Astrocyte (in vitro differentiated cells and primary cell): ENCODE data around the gene DCANP1. TPM values are rescaled to one million over a fixed set of nuclear protein-coding genes. Genes with fewer than 3 reads are reported as not detected.

Source experiments
- DNase-seq: peaks from one replicate; pipeline ENCODE4 v3.0.0-alpha.2; 2010; ENCODE audit warnings: low read depth
- FAIRE-seq: peaks from 2 replicates; lab custom pipeline; 2011; peaks lifted over from hg19 to GRCh38; lab: Jason Lieb, UNC
- H2AFZ ChIP-seq: 2 replicates; pipeline ENCODE4 v1.6.0; 2012; ENCODE audit warnings: low read depth, low read length, inconsistent platforms
- H3K27ac ChIP-seq: 2 replicates; pipeline ENCODE4 v1.5.1; 2011; ENCODE audit warnings: low read depth, low read length, inconsistent platforms
- H3K27me3 ChIP-seq: 2 replicates; pipeline ENCODE4 v1.6.0; 2011; ENCODE audit warnings: low read length, inconsistent platforms; ENCODE audit not compliant: insufficient read depth
- H3K36me3 ChIP-seq: 2 replicates; pipeline ENCODE4 v1.5.1; 2011; ENCODE audit warnings: low read length, inconsistent platforms; ENCODE audit not compliant: insufficient read depth
- H3K4me1 ChIP-seq: 2 replicates; pipeline ENCODE4 v1.5.1; 2011; ENCODE audit warnings: low read length, inconsistent platforms; ENCODE audit not compliant: insufficient read depth
- H3K4me2 ChIP-seq: 2 replicates; pipeline ENCODE4 v1.6.0; 2012; ENCODE audit warnings: low read length, inconsistent platforms
- H3K4me3 ChIP-seq: 2 replicates; pipeline ENCODE4 v1.5.1; 2011; ENCODE audit warnings: low read depth, mild to moderate bottlenecking, low read length, inconsistent platforms; ENCODE audit not compliant: insufficient read depth
- H3K79me2 ChIP-seq: 2 replicates; pipeline ENCODE4 v1.6.0; 2012; ENCODE audit warnings: mild to moderate bottlenecking, low read length, inconsistent platforms; ENCODE audit not compliant: insufficient read depth
- H3K9ac ChIP-seq: 2 replicates; pipeline ENCODE4 v1.6.0; 2012; ENCODE audit warnings: mild to moderate bottlenecking, low read length, inconsistent platforms
- H3K9me3 ChIP-seq: 2 replicates; pipeline ENCODE4 v1.5.1; 2012; ENCODE audit warnings: low read depth, mild to moderate bottlenecking, low read length, inconsistent platforms; ENCODE audit not compliant: insufficient read depth
- H4K20me1 ChIP-seq: 2 replicates; pipeline ENCODE4 v1.6.0; 2012; ENCODE audit warnings: low read length, inconsistent platforms; ENCODE audit not compliant: insufficient read depth
- H3K27ac Mint-ChIP-seq: one replicate; pipeline ENCODE4 v1.8.0; 2021; ENCODE audit warnings: mild to moderate bottlenecking, mixed read lengths; ENCODE audit not compliant: unreplicated experiment
- H3K27me3 Mint-ChIP-seq: one replicate; pipeline ENCODE4 v1.8.0; 2021; ENCODE audit warnings: low read depth, mixed read lengths; ENCODE audit not compliant: unreplicated experiment
- H3K36me3 Mint-ChIP-seq: one replicate; pipeline ENCODE4 v1.8.0; 2021; ENCODE audit warnings: low read depth, mixed read lengths; ENCODE audit not compliant: unreplicated experiment
- H3K4me1 Mint-ChIP-seq: one replicate; pipeline ENCODE4 v1.8.0; 2021; ENCODE audit warnings: low read depth, mixed read lengths; ENCODE audit not compliant: unreplicated experiment
- H3K4me3 Mint-ChIP-seq: one replicate; pipeline ENCODE4 v1.8.0; 2021; ENCODE audit warnings: mild to moderate bottlenecking, moderate library complexity, mixed read lengths; ENCODE audit not compliant: unreplicated experiment
- H3K9me3 Mint-ChIP-seq: one replicate; pipeline ENCODE4 v1.8.0; 2021; ENCODE audit warnings: mild to moderate bottlenecking, mixed read lengths; ENCODE audit not compliant: unreplicated experiment
- EZH2 ChIP-seq: IDR thresholded peaks from 2 replicates; pipeline ENCODE4 v1.6.1; 2012; ENCODE audit warnings: mild to moderate bottlenecking, low read length, inconsistent platforms; ENCODE audit not compliant: insufficient read depth
- total RNA-seq: library from RNA; stranded (reverse); gene quantifications from 2 replicates; pipeline ENCODE4 v1.2.1, GENCODE V29; 2021
- TF ChIP-seq, protein P1 (sequence below): IDR thresholded peaks from 2 replicates; pipeline ENCODE4 v1.5.1; 2011; ENCODE audit warnings: low read depth, mild to moderate bottlenecking, inconsistent platforms, low read length, moderate library complexity; ENCODE audit not compliant: insufficient read depth

Gene DCANP1
- total RNA-seq, 1 donor from 2014 or later = not detected

DNA sequence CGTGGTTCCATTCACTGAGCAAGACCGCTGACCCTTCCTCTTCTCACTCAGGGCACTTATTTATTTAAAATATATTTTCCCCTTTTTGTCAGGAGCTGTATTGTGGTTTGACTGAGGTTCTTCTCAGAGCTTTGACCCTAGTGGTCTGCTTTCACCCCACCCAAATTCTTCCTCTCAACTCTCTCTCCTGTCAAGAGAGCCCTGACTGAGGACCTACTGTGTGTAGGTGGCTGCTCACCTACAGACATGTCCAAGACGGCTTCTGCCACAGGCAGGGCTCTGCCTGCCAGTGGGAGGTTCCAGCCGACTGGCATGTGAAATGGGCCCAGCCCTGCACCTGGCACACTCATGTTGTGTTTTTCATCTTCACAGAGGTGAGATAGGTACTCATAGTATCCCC is 5.2 kb downstream of the DCANP1 start:
- DNase-seq = no peak
- H3K27ac ChIP-seq = no peak overlapping the region
- peaks cover under 1% of the 10 kb centered on the region for H3K27me3 ChIP-seq
- no peak overlapping the region for H3K4me2 ChIP-seq
- no peaks in the 10 kb centered on the region for H4K20me1 ChIP-seq
- Mint-ChIP-seq H3K36me3 (no peaks in the 10 kb centered on the region), H3K27me3 (peaks cover 2% of the 10 kb centered on the region), H3K9me3 (peaks cover 2% of the 10 kb centered on the region), H3K4me1 (peaks cover 29% of the 10 kb centered on the region), H3K27ac (no peak overlapping the region), H3K4me3 (no peak overlapping the region)
- peaks cover 15% of the 10 kb centered on the region for H3K4me1 ChIP-seq
- H3K9me3 ChIP-seq = no peaks in the 10 kb centered on the region
- no peaks in the 10 kb centered on the region for H3K36me3 ChIP-seq
- FAIRE-seq = no peak
- no peak overlapping the region for H3K4me3 ChIP-seq
- no peaks in the 10 kb centered on the region for H3K79me2 ChIP-seq
- no peak for TF ChIP-seq EZH2
- no peak overlapping the region for H3K9ac ChIP-seq
- H2AFZ ChIP-seq = no peak overlapping the region

DNA sequence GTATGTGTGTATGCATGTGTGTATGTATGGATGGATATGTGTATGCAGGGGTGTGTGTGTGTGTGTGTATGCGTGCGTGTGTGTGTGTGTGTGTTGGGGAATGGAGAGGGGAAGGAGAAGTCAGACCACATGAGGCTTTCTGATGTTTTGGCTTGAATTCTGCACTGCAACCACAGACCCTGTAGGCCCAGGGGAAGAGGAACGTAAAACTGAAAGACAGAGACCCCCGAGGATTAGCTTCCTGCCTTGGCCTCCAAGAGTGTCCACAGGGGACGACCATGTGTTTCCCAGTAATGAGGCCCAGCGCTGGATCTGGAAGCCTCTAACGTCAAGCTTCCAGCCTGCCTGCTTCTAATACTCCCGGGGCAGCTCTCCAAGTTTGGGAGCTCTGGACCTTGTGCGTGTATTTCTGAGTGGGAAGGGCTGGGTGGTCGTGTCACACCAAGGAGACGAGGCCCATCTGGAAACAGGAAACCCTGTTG is 5.8 kb downstream of the DCANP1 start:
- no peak for FAIRE-seq
- no peak overlapping the region for H3K27ac Mint-ChIP-seq

DNA sequence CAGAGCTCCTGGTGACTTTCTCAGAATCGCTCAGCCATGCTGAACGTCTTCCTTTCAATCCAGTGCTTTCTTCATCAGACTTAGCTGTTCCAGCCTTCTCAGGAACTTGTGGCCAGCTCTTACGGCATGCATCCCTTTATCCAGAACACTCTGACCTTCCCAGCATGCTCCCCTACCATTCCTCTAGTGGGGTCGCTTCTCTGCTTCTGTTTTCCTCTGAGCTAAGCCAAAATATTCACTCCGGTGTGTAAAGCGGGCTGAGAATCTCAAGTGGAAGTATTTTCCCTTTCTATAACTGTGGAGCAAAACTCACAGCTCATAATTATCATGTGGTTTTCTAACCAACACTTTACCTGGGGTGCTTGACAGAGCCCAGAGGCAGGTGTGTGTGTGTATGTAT is 6.2 kb downstream of the DCANP1 start:
- no peaks in the 10 kb centered on the region for H3K27me3 ChIP-seq
- no peak overlapping the region for H3K27ac ChIP-seq
- H3K36me3 ChIP-seq = no peaks in the 10 kb centered on the region
- Mint-ChIP-seq H3K27me3 (peaks cover 2% of the 10 kb centered on the region), H3K27ac (no peak overlapping the region), H3K4me3 (no peak overlapping the region), H3K36me3 (no peaks in the 10 kb centered on the region), H3K9me3 (peaks cover 2% of the 10 kb centered on the region), H3K4me1 (peaks cover 26% of the 10 kb centered on the region)
- H3K4me3 ChIP-seq = no peak overlapping the region
- no peaks in the 10 kb centered on the region for H3K9me3 ChIP-seq
- DNase-seq = no peak
- no peak overlapping the region for H3K4me2 ChIP-seq
- no peaks in the 10 kb centered on the region for H4K20me1 ChIP-seq
- no peak for TF ChIP-seq EZH2
- TF ChIP-seq, protein P1, sequence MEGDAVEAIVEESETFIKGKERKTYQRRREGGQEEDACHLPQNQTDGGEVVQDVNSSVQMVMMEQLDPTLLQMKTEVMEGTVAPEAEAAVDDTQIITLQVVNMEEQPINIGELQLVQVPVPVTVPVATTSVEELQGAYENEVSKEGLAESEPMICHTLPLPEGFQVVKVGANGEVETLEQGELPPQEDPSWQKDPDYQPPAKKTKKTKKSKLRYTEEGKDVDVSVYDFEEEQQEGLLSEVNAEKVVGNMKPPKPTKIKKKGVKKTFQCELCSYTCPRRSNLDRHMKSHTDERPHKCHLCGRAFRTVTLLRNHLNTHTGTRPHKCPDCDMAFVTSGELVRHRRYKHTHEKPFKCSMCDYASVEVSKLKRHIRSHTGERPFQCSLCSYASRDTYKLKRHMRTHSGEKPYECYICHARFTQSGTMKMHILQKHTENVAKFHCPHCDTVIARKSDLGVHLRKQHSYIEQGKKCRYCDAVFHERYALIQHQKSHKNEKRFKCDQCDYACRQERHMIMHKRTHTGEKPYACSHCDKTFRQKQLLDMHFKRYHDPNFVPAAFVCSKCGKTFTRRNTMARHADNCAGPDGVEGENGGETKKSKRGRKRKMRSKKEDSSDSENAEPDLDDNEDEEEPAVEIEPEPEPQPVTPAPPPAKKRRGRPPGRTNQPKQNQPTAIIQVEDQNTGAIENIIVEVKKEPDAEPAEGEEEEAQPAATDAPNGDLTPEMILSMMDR = no peak
- no peak overlapping the region for H3K9ac ChIP-seq
- H3K79me2 ChIP-seq = no peaks in the 10 kb centered on the region
- H2AFZ ChIP-seq = no peak overlapping the region
- H3K4me1 ChIP-seq = peaks cover 17% of the 10 kb centered on the region
- FAIRE-seq = no peak

More for the DNA sequence above, 5.8 kb downstream of the DCANP1 start:
- peaks cover 2% of the 10 kb centered on the region for H3K27me3 Mint-ChIP-seq
- TF ChIP-seq, protein P1 = no peak
- TF ChIP-seq EZH2 = no peak
- H3K4me3 Mint-ChIP-seq = no peak overlapping the region
- H2AFZ ChIP-seq = no peak overlapping the region
- H3K4me2 ChIP-seq = no peak overlapping the region
- no peak for DNase-seq
- no peaks in the 10 kb centered on the region for H3K36me3 ChIP-seq
- H3K4me1 Mint-ChIP-seq = peaks cover 29% of the 10 kb centered on the region
- H3K9me3 Mint-ChIP-seq = peaks cover 2% of the 10 kb centered on the region
- H4K20me1 ChIP-seq = no peaks in the 10 kb centered on the region
- H3K4me3 ChIP-seq = no peak overlapping the region
- no peak overlapping the region for H3K27ac ChIP-seq
- H3K27me3 ChIP-seq = no peaks in the 10 kb centered on the region
- H3K9ac ChIP-seq = no peak overlapping the region
- H3K36me3 Mint-ChIP-seq = no peaks in the 10 kb centered on the region
- H3K9me3 ChIP-seq = no peaks in the 10 kb centered on the region
- no peaks in the 10 kb centered on the region for H3K79me2 ChIP-seq
- peaks cover 17% of the 10 kb centered on the region for H3K4me1 ChIP-seq
